HK-2 (cell line): Measurements from ENCODE around the gene GAN.

Source experiments
- DNase-seq: peaks from one replicate; pipeline ENCODE4 v3.0.0-alpha.2; 2018; ENCODE audit not compliant: unreplicated experiment

Gene GAN

DNA sequence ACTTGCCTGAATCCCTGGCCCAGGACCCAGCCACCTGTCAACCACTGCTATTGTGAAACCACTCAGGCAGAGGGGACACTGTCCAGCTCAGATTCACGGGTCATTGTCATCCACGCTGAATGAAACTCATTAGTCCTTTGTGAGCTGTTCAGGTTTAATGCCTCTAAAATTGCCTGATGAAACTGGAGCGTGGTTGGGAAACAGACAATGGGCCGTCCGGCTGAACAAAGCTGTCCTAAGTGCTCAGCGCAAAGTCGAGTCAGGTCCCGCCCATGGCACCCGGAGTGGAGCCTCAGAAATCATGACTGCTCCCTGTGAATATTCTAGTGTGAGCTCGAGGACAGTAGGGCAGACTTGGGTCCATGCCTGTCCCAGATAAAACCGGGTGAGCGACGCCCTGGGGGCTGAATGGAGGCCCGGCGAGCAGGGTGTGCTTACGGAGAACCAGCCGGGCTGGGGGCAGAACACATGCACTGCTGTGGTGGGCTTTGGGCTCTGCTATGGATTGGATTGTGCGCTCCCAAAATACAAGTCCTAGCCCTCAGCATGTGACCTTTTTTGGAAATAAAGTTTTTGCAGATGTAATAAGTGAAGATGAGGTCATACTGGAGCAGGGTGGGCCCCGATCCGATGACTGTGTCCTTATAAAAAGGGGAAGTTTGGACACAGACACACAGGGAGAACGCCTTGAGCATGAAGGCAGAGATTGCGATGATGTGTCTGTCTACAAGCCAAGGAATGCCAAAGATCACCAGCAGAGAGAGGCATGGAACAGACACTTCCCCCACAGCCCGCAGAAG, 117.0 kb downstream of the GAN start:
- DNase-seq, result no peak

DNA sequence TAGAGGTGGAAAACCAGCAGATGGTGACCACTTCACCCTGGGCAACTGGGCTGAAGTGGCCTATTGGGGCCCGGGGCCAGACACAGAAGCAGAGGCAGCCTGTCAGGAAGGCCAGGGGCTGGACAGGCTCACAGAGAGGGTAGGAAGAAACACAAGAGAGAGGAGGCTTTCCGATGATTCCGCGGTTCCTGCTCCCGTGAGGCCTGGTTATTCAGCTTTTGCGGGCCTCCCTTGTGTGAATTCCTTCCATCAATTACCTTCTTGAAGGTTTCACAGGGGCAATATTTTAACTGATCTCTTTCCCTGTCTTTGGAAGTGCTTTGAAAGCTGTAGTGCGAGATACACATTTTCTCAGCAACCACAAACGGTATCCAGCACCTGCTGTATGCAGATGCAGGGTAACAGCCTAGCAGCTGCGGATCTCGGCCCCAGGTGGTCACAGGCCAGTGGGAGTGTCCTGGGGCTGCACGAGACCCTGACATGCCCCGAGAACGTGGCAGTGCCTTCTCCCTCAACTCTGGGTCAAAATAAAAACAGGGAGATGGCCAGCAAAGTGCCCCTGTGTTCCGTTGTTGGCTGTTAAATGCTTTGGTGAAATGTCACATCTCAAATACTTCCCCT, 118.3 kb downstream of the GAN start:
- DNase-seq, result no peak

DNA sequence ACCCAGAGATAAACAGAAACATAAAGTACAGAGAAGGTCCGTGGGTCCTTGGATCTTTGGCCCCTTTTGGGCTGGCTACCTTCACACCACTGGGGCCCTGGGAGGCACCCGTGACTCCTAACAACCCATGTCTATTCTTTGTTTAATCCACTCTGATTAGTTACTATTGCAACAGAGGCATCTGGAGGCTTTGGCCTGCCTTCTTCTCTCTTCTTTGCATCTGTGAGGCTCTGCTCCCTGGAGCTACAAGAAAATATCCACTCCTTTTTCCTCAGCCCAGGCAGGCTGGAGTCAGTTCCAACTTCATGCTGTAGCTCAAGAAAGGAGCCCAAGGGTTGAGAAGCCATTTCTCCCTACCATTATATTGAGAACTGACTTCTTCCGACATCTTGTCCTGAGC, 120.3 kb downstream of the GAN start:
- DNase-seq, result no peak

DNA sequence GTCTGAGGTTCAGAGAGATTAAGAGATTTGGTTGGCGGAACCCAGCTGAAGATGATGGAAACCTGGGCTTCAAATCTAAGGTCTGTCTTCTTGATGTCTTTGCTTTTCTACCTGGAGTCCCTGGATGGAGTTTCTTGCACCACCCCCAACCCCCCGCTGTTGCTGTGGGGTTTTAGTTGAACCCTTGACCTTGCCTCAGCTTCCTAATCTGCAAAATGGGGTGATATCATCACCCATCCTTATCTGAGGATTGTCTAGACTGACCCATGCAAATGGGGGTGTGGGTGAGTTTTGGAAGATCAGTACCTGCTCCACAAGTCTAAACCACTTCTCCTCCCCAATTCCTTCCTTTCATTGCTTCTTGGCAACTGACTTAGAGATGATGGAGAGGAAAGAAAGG, 120.8 kb downstream of the GAN start:
- no peak for DNase-seq

DNA sequence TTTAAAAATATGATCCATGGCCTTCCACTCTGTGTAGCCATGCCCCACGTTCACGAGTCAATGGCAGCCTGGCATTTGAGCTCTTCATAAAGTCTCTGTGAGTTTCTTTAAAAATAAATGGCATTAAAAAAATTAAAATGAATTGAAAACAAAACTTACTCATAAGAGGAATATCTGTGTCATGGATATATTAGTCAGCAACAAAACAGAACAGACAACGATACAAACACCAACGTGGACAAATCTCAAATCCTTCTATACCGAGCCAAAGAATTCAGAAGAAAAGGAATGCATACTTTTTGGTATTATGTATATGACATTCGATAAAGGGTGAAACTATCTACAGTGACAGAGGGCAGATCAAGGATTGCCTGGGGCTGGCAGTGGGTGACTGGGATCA, 121.6 kb downstream of the GAN start:
- DNase-seq, result no peak

DNA sequence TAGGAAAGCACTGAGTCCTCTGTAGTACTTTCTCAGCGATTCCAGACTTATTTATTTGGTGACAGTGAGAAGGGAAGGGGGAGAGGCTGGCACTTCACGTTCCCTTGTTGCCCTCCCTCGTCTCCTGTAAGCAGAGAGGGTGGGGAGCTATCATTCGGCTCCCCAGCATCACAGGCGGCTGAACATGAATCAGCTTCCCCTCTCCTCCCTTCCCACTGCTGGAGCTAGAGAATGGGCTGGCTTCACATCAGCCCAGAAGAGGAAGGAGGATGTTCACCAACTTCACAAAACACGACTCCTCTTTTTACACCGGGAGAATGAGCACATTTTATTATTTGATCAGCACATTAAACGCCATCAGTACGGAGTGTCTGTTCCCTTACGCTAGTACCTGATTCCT, 123.1 kb downstream of the GAN start:
- DNase-seq, result no peak
